Left ventricle myocardium inferior (tissue), 1 donor: ENCODE data around the gene VPS37D. TPM values are rescaled to one million over a fixed set of nuclear protein-coding genes. Genes with fewer than 3 reads are reported as not detected.

Experiments
- DNase-seq: peaks from one replicate; pipeline ENCODE4 v3.0.0-alpha.2; 2020
- H3K27ac ChIP-seq: fragments of 200-600 bp; replicated peaks from 2 replicates; pipeline ENCODE4 v1.8.0; 2021
- H3K27me3 ChIP-seq: fragments of 200-600 bp; 2 replicates; pipeline ENCODE4 v1.8.0; 2021; ENCODE audit warnings: low read depth
- H3K36me3 ChIP-seq: fragments of 200-600 bp; 2 replicates; pipeline ENCODE4 v1.8.0; 2021
- H3K4me1 ChIP-seq: fragments of 200-600 bp; 2 replicates; pipeline ENCODE4 v1.8.0; 2021
- H3K4me3 ChIP-seq: fragments of 200-600 bp; 2 replicates; pipeline ENCODE4 v1.8.0; 2021; ENCODE audit warnings: mild to moderate bottlenecking, moderate library complexity
- H3K9me3 ChIP-seq: fragments of 200-600 bp; replicated peaks from 2 replicates; pipeline ENCODE4 v1.8.0; 2021
- CTCF ChIP-seq: fragments of 200-600 bp; IDR thresholded peaks from 2 replicates; pipeline ENCODE4 v1.8.0; 2021; ENCODE audit warnings: antibody characterized with exemption, mild to moderate bottlenecking, borderline replicate concordance
- intact Hi-C: fragments of 100-400 bp; cut with micrococcal nuclease; formaldehyde crosslinking; loops from one replicate; pipeline ENCODE4 v1.11.0; 2022
- total RNA-seq: library from RNA; stranded (reverse); fragmentation: NEBNext Ultra II Directional; extraction: Animal tissue kit (Norgen Biotek cat#: 25700); gene quantifications from one replicate; pipeline ENCODE4 v1.2.1, GENCODE V29; 2021
- donor health status: DM: no; HTN: yes; CAD: no; lungs with severe emphysema.

The VPS37D gene
- total RNA-seq, 1 donor from 2014 or later = 3.1 TPM

DNA sequence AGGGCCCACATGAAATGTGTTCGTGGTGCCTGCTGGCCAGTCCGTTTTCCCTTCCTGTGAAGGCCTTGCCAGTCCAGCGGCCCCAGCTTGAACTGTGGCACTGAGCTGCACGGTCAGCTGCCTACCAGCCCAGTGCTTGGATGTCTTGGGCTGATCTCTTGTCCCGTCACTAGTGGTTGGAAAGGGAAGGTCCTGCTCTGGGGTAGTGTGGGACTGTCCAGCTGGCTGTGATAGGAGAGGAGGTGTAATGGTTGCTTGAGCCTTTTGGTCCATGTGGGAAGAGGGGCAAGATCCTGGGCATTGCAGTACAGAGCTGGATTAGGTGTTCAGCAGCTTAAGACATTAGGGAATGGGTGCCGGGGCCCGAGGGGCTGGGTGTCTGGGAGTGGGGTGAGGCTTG, 30.8 kb downstream of the VPS37D start:
- no peaks in the 10 kb centered on the region for H3K9me3 ChIP-seq
- TF ChIP-seq CTCF = no peak
- no peak overlapping the region for H3K4me3 ChIP-seq
- H3K4me1 ChIP-seq = no peaks in the 10 kb centered on the region
- intact Hi-C loops = no loop called here
- H3K36me3 ChIP-seq = peaks cover 70% of the 10 kb centered on the region
- H3K27me3 ChIP-seq = no peaks in the 10 kb centered on the region
- DNase-seq = no peak
- H3K27ac ChIP-seq = no peak overlapping the region

DNA sequence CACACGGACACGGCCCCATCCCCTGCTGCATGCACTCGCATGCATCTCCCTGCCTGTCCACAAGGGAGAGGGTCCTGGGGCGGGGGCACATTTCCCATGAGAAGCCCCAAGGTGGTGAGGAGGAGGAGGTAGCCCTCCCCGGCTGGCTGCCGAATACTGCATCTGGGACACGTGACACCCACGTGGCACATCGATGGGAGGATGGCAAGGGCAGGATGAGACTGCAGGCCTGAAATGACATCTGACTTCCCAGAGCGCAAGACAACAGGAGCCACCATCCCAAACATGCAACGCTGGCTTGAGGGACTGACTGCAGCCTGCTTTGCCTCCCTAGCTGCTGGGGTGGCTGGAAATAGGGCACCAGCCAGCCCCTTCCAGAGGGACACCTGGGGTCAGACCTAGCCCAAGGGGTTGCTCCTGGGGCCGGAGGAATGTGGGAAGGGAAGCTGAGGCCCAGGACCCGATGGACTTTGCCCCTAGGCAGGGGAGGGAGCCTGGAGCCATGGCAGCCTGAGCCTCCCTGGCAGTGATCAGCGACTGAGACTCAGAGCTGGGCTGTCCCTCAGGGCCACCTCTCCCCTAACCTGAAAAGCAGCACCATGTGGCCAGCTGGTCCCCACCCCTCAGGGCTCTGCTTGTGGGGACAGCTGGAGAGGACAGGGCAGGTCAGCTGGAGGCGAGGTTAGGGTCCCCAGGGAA, 31.9 kb downstream of the VPS37D start:
- intact Hi-C loops = no loop called here
- no peaks in the 10 kb centered on the region for H3K27me3 ChIP-seq
- no peak for DNase-seq
- H3K36me3 ChIP-seq = peaks cover 59% of the 10 kb centered on the region
- H3K27ac ChIP-seq = no peak overlapping the region
- H3K4me3 ChIP-seq = no peak overlapping the region
- no peaks in the 10 kb centered on the region for H3K9me3 ChIP-seq
- no peaks in the 10 kb centered on the region for H3K4me1 ChIP-seq
- TF ChIP-seq CTCF = no peak

- Histone ChIP-seq H3K4me1 (no peaks in the 10 kb centered on the region), H3K27ac (no peak overlapping the region), H3K9me3 (no peaks in the 10 kb centered on the region), H3K4me3 (no peak overlapping the region), H3K36me3 (peaks cover 53% of the 10 kb centered on the region), H3K27me3 (no peaks in the 10 kb centered on the region)
- TF ChIP-seq CTCF = no peak
- intact Hi-C loops = no loop called here
- no peak for DNase-seq
Measured at GRCh38 chr7:73700069-73700423, 32.4 kb downstream of the VPS37D start.

DNA sequence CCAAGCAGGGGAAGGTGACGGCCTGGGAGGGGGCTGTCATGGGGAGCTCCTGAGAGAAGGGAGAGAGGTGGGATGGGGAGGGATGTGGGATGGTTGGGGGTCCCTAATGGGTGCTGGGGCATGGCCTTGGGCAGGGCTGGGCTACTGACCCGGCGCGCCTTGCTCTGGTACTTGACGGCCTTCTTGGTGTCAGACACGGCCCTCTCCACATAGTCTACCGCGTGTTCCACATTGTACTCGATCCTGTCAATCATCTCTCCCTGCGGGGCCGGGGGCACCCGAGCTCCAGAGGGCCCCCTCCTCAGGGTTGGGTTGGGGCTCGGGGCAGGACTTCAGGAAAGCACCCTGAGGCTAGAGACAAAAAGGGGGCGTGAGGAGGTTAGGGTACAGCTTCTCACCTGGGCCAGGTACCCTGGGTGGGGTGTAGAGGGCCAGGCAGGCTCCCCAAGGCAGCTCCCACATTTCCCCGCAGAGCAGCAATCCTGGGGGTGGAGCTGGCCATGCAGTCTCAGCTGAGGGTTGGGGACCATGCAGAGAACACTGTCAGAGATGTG, 33.0 kb downstream of the VPS37D start:
- TF ChIP-seq CTCF = no peak
- no peak for DNase-seq
- Histone ChIP-seq H3K27me3 (no peaks in the 10 kb centered on the region), H3K9me3 (no peaks in the 10 kb centered on the region), H3K27ac (no peak overlapping the region), H3K4me3 (no peak overlapping the region), H3K4me1 (no peaks in the 10 kb centered on the region), H3K36me3 (peaks cover 47% of the 10 kb centered on the region)
- intact Hi-C loops = no loop called here

- DNase-seq = no peak
- H3K9me3 ChIP-seq = no peaks in the 10 kb centered on the region
- no peaks in the 10 kb centered on the region for H3K4me1 ChIP-seq
- H3K36me3 ChIP-seq = peaks cover 39% of the 10 kb centered on the region
- no peak overlapping the region for H3K27ac ChIP-seq
- no peaks in the 10 kb centered on the region for H3K27me3 ChIP-seq
- intact Hi-C loops = no loop called here
- no peak overlapping the region for H3K4me3 ChIP-seq
- TF ChIP-seq CTCF = peak; percentile 60
Measured at GRCh38 chr7:73701357-73701995, 33.8 kb downstream of the VPS37D start.
